Fibroblast of lung (primary cell): ENCODE data around the gene TFIP11.

Experiments
- EZH2 ChIP-seq: IDR thresholded peaks from 2 replicates; pipeline ENCODE4 v1.5.1; 2012; ENCODE audit warnings: low read length, control low read depth, mild to moderate bottlenecking; ENCODE audit errors: missing control alignments
- TF ChIP-seq, protein P1 (sequence below), 2 donors: IDR thresholded peaks in 1 of 2; conservative IDR thresholded peaks in 1 of 2; 1 replicate in 1 of 2; 2 replicates in 1 of 2; pipeline ENCODE4 v1.5.1; 2011 to 2012; ENCODE audit warnings: low read length in 2 of 2, control low read depth in 1 of 2, inconsistent platforms in 1 of 2, low read depth in 1 of 2, mild to moderate bottlenecking in 1 of 2

DNA sequence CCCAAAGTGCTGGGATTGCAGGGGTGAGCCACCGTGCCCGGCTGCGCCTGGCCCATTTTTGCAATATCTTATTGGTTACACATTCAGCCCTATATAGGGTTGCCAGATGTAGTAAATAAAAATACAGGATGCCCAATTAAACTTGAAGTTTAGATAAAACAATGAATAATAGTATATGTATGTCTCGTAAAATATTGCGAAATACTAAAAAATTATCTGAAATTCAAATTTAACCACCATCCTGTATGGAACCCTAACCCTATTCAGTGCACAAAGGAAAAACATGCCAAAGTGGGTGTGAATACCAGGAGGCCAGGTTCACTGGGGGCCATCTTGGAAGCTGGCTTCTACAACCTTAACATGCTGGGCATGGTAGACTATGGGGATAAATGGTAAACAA lies 5.2 kb upstream of the TFIP11 start:
- TF ChIP-seq, protein P1, sequence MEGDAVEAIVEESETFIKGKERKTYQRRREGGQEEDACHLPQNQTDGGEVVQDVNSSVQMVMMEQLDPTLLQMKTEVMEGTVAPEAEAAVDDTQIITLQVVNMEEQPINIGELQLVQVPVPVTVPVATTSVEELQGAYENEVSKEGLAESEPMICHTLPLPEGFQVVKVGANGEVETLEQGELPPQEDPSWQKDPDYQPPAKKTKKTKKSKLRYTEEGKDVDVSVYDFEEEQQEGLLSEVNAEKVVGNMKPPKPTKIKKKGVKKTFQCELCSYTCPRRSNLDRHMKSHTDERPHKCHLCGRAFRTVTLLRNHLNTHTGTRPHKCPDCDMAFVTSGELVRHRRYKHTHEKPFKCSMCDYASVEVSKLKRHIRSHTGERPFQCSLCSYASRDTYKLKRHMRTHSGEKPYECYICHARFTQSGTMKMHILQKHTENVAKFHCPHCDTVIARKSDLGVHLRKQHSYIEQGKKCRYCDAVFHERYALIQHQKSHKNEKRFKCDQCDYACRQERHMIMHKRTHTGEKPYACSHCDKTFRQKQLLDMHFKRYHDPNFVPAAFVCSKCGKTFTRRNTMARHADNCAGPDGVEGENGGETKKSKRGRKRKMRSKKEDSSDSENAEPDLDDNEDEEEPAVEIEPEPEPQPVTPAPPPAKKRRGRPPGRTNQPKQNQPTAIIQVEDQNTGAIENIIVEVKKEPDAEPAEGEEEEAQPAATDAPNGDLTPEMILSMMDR (conservative IDR thresholded peaks at IDR 0.05 in 1 of 2, IDR thresholded peaks at IDR 0.05 in 1 of 2; ENCODE audit: low read depth in 1 of 2, low read length in 2 of 2): no peak
- no peak for TF ChIP-seq EZH2
